Astrocyte (in vitro differentiated cells and primary cell): Measurements from ENCODE around the gene DAZAP2.
"Not testable (repeated sequence)": the region's sequence is repeated elsewhere in the genome, so short reads cannot be mapped to it uniquely, and the experiment has no call there.

Experiments used
- EZH2 ChIP-seq: IDR thresholded peaks from 2 replicates; pipeline ENCODE4 v1.6.1; 2012; ENCODE audit warnings: mild to moderate bottlenecking, low read length, inconsistent platforms; ENCODE audit not compliant: insufficient read depth
- TF ChIP-seq, protein P1 (sequence below): IDR thresholded peaks from 2 replicates; pipeline ENCODE4 v1.5.1; 2011; ENCODE audit warnings: low read depth, mild to moderate bottlenecking, inconsistent platforms, low read length, moderate library complexity; ENCODE audit not compliant: insufficient read depth

DNA sequence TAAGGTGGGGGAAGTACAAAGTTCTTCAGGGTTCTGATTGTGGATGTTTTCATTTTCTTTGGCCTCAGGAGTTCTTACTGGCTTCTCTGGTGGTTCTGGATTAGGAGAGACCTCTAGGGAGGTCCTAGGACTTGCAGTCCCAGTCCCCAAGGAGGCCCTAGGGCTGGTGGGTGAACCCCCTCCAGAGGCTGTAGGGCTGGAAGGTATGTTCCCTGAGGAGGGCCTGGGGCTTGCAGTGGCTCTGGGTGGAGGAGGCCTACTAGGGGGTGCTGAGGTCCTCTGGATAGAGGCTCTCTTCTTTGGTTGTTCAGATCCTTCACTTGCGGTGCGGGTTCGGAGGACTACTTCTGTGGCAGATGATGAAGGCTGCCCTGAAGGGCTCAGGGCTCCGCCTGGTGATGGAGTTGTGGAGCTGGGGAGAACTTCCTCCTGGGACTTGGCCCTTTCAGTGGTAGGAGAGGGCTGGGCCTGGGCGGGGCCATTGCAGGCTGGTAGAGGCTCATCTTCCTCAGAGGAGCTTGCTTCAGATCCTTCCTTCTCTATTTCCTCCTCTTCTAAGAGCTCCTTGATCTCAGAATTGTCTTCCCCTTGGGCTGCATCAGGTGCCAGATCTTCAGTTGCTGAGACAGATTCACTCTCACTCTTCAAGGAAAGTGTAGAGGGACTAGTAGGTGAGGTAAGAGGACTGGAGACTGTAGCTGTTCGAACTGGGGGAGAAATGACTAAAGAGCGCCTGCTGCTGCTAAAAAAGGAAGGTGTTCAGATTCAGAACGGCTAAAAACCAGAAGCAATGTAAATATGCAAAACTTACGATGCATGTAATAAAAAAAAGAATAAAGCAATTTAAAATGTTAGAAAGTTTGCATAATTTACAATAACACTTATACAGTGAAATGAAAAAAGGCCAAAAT is 53.2 kb downstream of the DAZAP2 start:
- TF ChIP-seq, protein P1, sequence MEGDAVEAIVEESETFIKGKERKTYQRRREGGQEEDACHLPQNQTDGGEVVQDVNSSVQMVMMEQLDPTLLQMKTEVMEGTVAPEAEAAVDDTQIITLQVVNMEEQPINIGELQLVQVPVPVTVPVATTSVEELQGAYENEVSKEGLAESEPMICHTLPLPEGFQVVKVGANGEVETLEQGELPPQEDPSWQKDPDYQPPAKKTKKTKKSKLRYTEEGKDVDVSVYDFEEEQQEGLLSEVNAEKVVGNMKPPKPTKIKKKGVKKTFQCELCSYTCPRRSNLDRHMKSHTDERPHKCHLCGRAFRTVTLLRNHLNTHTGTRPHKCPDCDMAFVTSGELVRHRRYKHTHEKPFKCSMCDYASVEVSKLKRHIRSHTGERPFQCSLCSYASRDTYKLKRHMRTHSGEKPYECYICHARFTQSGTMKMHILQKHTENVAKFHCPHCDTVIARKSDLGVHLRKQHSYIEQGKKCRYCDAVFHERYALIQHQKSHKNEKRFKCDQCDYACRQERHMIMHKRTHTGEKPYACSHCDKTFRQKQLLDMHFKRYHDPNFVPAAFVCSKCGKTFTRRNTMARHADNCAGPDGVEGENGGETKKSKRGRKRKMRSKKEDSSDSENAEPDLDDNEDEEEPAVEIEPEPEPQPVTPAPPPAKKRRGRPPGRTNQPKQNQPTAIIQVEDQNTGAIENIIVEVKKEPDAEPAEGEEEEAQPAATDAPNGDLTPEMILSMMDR: not testable (repeated sequence)
- not testable (repeated sequence) for TF ChIP-seq EZH2
